GM23338 (cell line): Measurements from ENCODE around the gene TTPAL. TPM values are rescaled to one million over a fixed set of nuclear protein-coding genes. Genes with fewer than 3 reads are reported as not detected.

ENCODE experiments used
- ATAC-seq: fragments of 200-7000 bp; cut with Tn5 transposase; 3 replicates; pipeline ENCODE4 v1.9.1; 2020
- DNase-seq: peaks from one replicate; pipeline ENCODE4 v3.0.0-alpha.2; 2015; ENCODE audit warnings: low spot score
- H2AFZ ChIP-seq: fragments of 200-600 bp; sonication (generic); 2 replicates; pipeline ENCODE4 v1.8.0; 2016; ENCODE audit warnings: antibody characterized with exemption, mild to moderate bottlenecking, moderate library complexity
- H3F3A ChIP-seq: fragments of 200-600 bp; sonication (generic); replicated peaks from 2 replicates; pipeline ENCODE4 v1.8.0; 2017; ENCODE audit warnings: antibody characterized with exemption, mixed run types, low read depth
- H3K27ac ChIP-seq: fragments of 200-600 bp; sonication (generic); 2 replicates; pipeline ENCODE4 v1.6.1; 2016; ENCODE audit warnings: low read depth
- H3K27me3 ChIP-seq: fragments of 200-600 bp; sonication (generic); 2 replicates; pipeline ENCODE4 v1.8.0; 2016; ENCODE audit warnings: mild to moderate bottlenecking, mixed run types, moderate library complexity; ENCODE audit not compliant: insufficient read depth
- H3K36me3 ChIP-seq: fragments of 200-600 bp; sonication (generic); 2 replicates; pipeline ENCODE4 v1.8.0; 2016; ENCODE audit warnings: mild to moderate bottlenecking; ENCODE audit not compliant: insufficient read depth
- H3K4me1 ChIP-seq: fragments of 200-600 bp; sonication (generic); 2 replicates; pipeline ENCODE4 v1.8.0; 2016; ENCODE audit warnings: mild to moderate bottlenecking, moderate library complexity; ENCODE audit not compliant: insufficient read depth
- H3K4me2 ChIP-seq: fragments of 200-600 bp; sonication (generic); 2 replicates; pipeline ENCODE4 v1.7.1; 2017; ENCODE audit warnings: mixed run types
- H3K4me3 ChIP-seq: fragments of 200-600 bp; sonication (generic); 2 replicates; pipeline ENCODE4 v1.6.1; 2016; ENCODE audit warnings: mixed run types
- H3K79me2 ChIP-seq: fragments of 200-600 bp; sonication (generic); replicated peaks from 2 replicates; pipeline ENCODE4 v1.8.0; 2017; ENCODE audit warnings: mild to moderate bottlenecking; ENCODE audit not compliant: insufficient read depth
- H3K9me2 ChIP-seq: fragments of 200-600 bp; sonication (generic); 2 replicates; pipeline ENCODE4 v1.8.0; 2017; ENCODE audit not compliant: insufficient read depth
- H4K20me1 ChIP-seq: fragments of 200-600 bp; sonication (generic); replicated peaks from 2 replicates; pipeline ENCODE4 v1.8.0; 2017; ENCODE audit warnings: mild to moderate bottlenecking; ENCODE audit not compliant: insufficient read depth
- H3K27ac Mint-ChIP-seq: 2 replicates; pipeline ENCODE4 v1.8.0; 2020; ENCODE audit warnings: inconsistent platforms, mild to moderate bottlenecking, moderate library complexity, mixed read lengths
- H3K27me3 Mint-ChIP-seq: 3 replicates; pipeline ENCODE4 v1.8.0; 2022; ENCODE audit warnings: low read depth, mild to moderate bottlenecking, moderate library complexity, mixed read lengths, inconsistent platforms; ENCODE audit not compliant: insufficient read depth, poor library complexity
- H3K36me3 Mint-ChIP-seq: 3 replicates; pipeline ENCODE4 v1.8.0; 2021; ENCODE audit warnings: low read depth, mild to moderate bottlenecking, inconsistent platforms, moderate library complexity, mixed read lengths
- H3K4me1 Mint-ChIP-seq: 3 replicates; pipeline ENCODE4 v1.8.0; 2020; ENCODE audit warnings: mild to moderate bottlenecking, inconsistent platforms, mixed read lengths
- H3K4me3 Mint-ChIP-seq: 3 replicates; pipeline ENCODE4 v1.8.0; 2021; ENCODE audit warnings: moderate library complexity, mild to moderate bottlenecking, inconsistent platforms, mixed read lengths
- H3K9me3 Mint-ChIP-seq: 3 replicates; pipeline ENCODE4 v1.8.0; 2020; ENCODE audit warnings: moderate library complexity, mild to moderate bottlenecking, inconsistent platforms, mixed read lengths
- CREB1 ChIP-seq: fragments of 250-450 bp; sonication (Bioruptor Pico); IDR thresholded peaks from 2 replicates; pipeline ENCODE4 v1.5.0; 2020; ENCODE audit warnings: low read depth, mild to moderate bottlenecking, moderate library complexity
- EZH2 ChIP-seq: fragments of 200-600 bp; sonication (generic); IDR thresholded peaks from one replicate; pipeline ENCODE4 v1.8.0; 2017; ENCODE audit warnings: antibody characterized with exemption, mild to moderate bottlenecking, low read depth; ENCODE audit not compliant: unreplicated experiment
- JUNB ChIP-seq: IDR thresholded peaks from one replicate; pipeline ENCODE4 v1.6.1; 2016; ENCODE audit warnings: antibody characterized with exemption; ENCODE audit not compliant: unreplicated experiment
- POLR2AphosphoS5 ChIP-seq: IDR thresholded peaks from 2 replicates; pipeline ENCODE4 v1.6.1; 2016; ENCODE audit warnings: antibody characterized with exemption, low read depth
- ZNF114 ChIP-seq: fragments of 250-450 bp; sonication (Bioruptor Pico); IDR thresholded peaks from 2 replicates; pipeline ENCODE4 v1.5.0; 2020; ENCODE audit warnings: mild to moderate bottlenecking, moderate library complexity
- ZNF331 ChIP-seq: fragments of 250-450 bp; sonication (Bioruptor Pico); IDR thresholded peaks from 2 replicates; pipeline ENCODE4 v1.5.0; 2020; ENCODE audit warnings: low read depth, mild to moderate bottlenecking, moderate library complexity
- polyA plus RNA-seq: library from polyadenylated mRNA; unstranded; fragments of >200 nt; fragmentation: Nextera tagmentation; extraction: Ambion mirVana; gene quantifications from 2 replicates; pipeline ENCODE4 v1.2.1, GENCODE V29; 2016
- total RNA-seq: library from RNA; depleted of rRNA; stranded (reverse); fragments of >200 nt; shearing (Covaris generic); gene quantifications from 2 replicates; pipeline ENCODE4 v1.2.3, GENCODE V29; 2014
- TF ChIP-seq, protein P1 (sequence below): IDR thresholded peaks from one replicate; pipeline ENCODE4 v1.6.1; 2018; ENCODE audit warnings: antibody characterized with exemption; ENCODE audit not compliant: unreplicated experiment
- TF ChIP-seq, protein P2 (sequence below), 2 experiments: fragments of 200-600 bp in 1 of 2; sonication (generic) in 1 of 2; conservative IDR thresholded peaks; 2 replicates each; pipeline versions ENCODE4 v1.5.1 to v1.6.1; 2016 to 2017; ENCODE audit warnings: antibody characterized with exemption in 2 of 2, low read depth in 2 of 2, mild to moderate bottlenecking in 2 of 2, moderate library complexity in 1 of 2
- TF ChIP-seq, protein P3 (sequence below): fragments of 250-450 bp; sonication (Bioruptor Pico); IDR thresholded peaks from 2 replicates; pipeline ENCODE4 v1.5.0; 2020; ENCODE audit warnings: mild to moderate bottlenecking, moderate library complexity

Gene TTPAL
- total and polyA plus RNA-seq, 2 experiments from 2014 or later = 3.7 to 10.2 TPM

DNA sequence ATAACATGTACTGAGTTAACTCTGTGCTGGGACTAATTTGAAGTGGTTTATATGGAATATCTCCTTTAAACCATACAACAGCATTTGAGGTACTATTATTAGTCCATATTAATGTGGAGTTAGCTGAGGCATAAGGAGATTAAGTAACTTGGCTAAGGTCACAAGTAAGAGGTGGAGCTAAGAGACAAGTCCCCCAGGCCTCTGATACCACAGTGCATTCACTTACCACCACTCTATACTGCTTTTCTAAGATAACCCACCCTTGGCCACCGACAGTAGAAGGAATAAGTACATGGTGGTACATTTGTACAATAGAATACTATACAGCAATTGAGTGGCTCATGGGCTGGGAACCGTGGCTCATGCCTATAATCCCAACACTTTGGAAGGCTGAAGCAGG lies 16.4 kb upstream of the TTPAL start (continued):
- TF ChIP-seq ZNF114 (CRISPR knock-in tag) (no peak), ZNF331 (no peak), CREB1 (CRISPR knock-in tag) (no peak), POLR2AphosphoS5 (no peak), EZH2 (no peak)
- TF ChIP-seq, protein P1, sequence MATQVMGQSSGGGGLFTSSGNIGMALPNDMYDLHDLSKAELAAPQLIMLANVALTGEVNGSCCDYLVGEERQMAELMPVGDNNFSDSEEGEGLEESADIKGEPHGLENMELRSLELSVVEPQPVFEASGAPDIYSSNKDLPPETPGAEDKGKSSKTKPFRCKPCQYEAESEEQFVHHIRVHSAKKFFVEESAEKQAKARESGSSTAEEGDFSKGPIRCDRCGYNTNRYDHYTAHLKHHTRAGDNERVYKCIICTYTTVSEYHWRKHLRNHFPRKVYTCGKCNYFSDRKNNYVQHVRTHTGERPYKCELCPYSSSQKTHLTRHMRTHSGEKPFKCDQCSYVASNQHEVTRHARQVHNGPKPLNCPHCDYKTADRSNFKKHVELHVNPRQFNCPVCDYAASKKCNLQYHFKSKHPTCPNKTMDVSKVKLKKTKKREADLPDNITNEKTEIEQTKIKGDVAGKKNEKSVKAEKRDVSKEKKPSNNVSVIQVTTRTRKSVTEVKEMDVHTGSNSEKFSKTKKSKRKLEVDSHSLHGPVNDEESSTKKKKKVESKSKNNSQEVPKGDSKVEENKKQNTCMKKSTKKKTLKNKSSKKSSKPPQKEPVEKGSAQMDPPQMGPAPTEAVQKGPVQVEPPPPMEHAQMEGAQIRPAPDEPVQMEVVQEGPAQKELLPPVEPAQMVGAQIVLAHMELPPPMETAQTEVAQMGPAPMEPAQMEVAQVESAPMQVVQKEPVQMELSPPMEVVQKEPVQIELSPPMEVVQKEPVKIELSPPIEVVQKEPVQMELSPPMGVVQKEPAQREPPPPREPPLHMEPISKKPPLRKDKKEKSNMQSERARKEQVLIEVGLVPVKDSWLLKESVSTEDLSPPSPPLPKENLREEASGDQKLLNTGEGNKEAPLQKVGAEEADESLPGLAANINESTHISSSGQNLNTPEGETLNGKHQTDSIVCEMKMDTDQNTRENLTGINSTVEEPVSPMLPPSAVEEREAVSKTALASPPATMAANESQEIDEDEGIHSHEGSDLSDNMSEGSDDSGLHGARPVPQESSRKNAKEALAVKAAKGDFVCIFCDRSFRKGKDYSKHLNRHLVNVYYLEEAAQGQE = no peak

DNA sequence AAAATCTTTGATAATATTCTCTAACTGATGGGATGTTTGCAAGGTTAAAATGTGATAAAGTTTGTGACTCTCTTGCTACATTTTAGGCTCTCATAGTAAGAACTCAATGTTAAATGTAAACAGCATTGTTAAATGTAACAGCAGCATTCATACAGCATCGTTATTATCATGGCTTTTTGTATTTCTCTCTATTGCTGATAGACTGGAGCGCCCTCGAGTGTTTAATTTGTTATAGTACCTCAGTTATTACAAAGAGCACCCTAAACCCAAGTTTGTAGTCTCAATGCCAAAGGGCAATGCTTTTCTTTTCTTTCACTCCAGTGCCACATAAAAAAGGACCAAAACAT lies 14.9 kb upstream of the TTPAL start:
- Mint-ChIP-seq H3K27ac (no peak overlapping the region), H3K9me3 (no peaks in the 10 kb centered on the region), H3K4me3 (no peak overlapping the region), H3K36me3 (no peaks in the 10 kb centered on the region), H3K4me1 (peaks cover 7% of the 10 kb centered on the region; the same call in 2 of the 3 replicates), H3K27me3 (peaks cover 7% of the 10 kb centered on the region)
- H3K9me2 ChIP-seq = no peaks in the 10 kb centered on the region
- H4K20me1 ChIP-seq = no peaks in the 10 kb centered on the region
- DNase-seq (peak; percentile 49), ATAC-seq (no peak)
- no peak overlapping the region for H2AFZ ChIP-seq
- no peak overlapping the region for H3K4me3 ChIP-seq
- no peaks in the 10 kb centered on the region for H3K79me2 ChIP-seq
- H3K36me3 ChIP-seq = no peaks in the 10 kb centered on the region
- H3K4me2 ChIP-seq = no peak overlapping the region
- H3K27me3 ChIP-seq = no peaks in the 10 kb centered on the region
- H3F3A ChIP-seq = no peaks in the 10 kb centered on the region
- TF ChIP-seq, protein P2, sequence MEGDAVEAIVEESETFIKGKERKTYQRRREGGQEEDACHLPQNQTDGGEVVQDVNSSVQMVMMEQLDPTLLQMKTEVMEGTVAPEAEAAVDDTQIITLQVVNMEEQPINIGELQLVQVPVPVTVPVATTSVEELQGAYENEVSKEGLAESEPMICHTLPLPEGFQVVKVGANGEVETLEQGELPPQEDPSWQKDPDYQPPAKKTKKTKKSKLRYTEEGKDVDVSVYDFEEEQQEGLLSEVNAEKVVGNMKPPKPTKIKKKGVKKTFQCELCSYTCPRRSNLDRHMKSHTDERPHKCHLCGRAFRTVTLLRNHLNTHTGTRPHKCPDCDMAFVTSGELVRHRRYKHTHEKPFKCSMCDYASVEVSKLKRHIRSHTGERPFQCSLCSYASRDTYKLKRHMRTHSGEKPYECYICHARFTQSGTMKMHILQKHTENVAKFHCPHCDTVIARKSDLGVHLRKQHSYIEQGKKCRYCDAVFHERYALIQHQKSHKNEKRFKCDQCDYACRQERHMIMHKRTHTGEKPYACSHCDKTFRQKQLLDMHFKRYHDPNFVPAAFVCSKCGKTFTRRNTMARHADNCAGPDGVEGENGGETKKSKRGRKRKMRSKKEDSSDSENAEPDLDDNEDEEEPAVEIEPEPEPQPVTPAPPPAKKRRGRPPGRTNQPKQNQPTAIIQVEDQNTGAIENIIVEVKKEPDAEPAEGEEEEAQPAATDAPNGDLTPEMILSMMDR (conservative IDR thresholded peaks at IDR 0.05; ENCODE audit: low read depth in 2 of 2) = peak; percentile 57 to 59; a peak in 3 of 4 replicates
- TF ChIP-seq JUNB = no peak
- H3K4me1 ChIP-seq = no peaks in the 10 kb centered on the region
- no peak overlapping the region for H3K27ac ChIP-seq

DNA sequence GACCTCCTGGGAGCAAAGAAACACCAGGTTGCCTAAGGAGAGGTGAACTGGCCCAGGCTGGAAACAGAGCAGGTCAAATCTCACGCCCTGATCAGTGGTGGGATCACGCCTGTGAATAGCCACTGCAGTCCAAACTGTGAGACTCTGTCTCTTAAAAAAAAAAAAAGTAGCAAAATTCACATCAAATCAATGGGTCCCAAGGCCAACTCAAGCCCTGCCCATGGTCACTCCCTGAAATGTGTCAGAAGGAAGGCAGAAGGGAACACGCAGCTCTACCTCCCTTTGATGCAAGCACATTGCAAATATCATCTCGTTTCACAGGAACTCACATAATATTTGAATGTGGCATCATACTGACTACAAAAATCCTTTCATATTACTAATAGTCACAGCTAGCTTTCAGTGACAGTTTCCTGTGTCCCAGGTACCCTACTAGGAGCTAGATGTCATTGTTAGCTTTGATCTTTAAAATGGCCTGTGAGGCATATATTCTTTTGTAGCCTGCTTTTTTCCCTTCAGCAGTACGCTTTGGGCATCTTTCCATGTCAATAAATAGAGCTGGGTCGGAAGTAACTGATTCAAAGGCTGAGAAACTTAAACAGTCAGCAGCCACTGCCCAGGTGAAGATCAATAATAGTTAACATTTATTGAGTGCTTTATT lies 14.4 kb upstream of the TTPAL start:
- no peaks in the 10 kb centered on the region for H3K36me3 ChIP-seq
- no peak overlapping the region for H2AFZ ChIP-seq
- no peak overlapping the region for H3K4me2 ChIP-seq
- no peak overlapping the region for H3K4me3 Mint-ChIP-seq
- no peaks in the 10 kb centered on the region for H3K9me3 Mint-ChIP-seq
- H3K36me3 Mint-ChIP-seq = no peaks in the 10 kb centered on the region
- H3K4me1 ChIP-seq = no peaks in the 10 kb centered on the region
- H3K27me3 ChIP-seq = no peaks in the 10 kb centered on the region
- peaks cover 7% of the 10 kb centered on the region; the same call in 2 of the 3 replicates for H3K4me1 Mint-ChIP-seq
- no peak overlapping the region for H3K4me3 ChIP-seq
- DNase-seq (no peak), ATAC-seq (no peak)
- no peak overlapping the region for H3K27ac ChIP-seq
- H3K27ac Mint-ChIP-seq = no peak overlapping the region
- H3K27me3 Mint-ChIP-seq = peaks cover 7% of the 10 kb centered on the region
- no peaks in the 10 kb centered on the region for H3F3A ChIP-seq
- H3K79me2 ChIP-seq = no peaks in the 10 kb centered on the region
- no peaks in the 10 kb centered on the region for H4K20me1 ChIP-seq
- no peaks in the 10 kb centered on the region for H3K9me2 ChIP-seq
- TF ChIP-seq ZNF331 = no peak
- TF ChIP-seq, protein P3, sequence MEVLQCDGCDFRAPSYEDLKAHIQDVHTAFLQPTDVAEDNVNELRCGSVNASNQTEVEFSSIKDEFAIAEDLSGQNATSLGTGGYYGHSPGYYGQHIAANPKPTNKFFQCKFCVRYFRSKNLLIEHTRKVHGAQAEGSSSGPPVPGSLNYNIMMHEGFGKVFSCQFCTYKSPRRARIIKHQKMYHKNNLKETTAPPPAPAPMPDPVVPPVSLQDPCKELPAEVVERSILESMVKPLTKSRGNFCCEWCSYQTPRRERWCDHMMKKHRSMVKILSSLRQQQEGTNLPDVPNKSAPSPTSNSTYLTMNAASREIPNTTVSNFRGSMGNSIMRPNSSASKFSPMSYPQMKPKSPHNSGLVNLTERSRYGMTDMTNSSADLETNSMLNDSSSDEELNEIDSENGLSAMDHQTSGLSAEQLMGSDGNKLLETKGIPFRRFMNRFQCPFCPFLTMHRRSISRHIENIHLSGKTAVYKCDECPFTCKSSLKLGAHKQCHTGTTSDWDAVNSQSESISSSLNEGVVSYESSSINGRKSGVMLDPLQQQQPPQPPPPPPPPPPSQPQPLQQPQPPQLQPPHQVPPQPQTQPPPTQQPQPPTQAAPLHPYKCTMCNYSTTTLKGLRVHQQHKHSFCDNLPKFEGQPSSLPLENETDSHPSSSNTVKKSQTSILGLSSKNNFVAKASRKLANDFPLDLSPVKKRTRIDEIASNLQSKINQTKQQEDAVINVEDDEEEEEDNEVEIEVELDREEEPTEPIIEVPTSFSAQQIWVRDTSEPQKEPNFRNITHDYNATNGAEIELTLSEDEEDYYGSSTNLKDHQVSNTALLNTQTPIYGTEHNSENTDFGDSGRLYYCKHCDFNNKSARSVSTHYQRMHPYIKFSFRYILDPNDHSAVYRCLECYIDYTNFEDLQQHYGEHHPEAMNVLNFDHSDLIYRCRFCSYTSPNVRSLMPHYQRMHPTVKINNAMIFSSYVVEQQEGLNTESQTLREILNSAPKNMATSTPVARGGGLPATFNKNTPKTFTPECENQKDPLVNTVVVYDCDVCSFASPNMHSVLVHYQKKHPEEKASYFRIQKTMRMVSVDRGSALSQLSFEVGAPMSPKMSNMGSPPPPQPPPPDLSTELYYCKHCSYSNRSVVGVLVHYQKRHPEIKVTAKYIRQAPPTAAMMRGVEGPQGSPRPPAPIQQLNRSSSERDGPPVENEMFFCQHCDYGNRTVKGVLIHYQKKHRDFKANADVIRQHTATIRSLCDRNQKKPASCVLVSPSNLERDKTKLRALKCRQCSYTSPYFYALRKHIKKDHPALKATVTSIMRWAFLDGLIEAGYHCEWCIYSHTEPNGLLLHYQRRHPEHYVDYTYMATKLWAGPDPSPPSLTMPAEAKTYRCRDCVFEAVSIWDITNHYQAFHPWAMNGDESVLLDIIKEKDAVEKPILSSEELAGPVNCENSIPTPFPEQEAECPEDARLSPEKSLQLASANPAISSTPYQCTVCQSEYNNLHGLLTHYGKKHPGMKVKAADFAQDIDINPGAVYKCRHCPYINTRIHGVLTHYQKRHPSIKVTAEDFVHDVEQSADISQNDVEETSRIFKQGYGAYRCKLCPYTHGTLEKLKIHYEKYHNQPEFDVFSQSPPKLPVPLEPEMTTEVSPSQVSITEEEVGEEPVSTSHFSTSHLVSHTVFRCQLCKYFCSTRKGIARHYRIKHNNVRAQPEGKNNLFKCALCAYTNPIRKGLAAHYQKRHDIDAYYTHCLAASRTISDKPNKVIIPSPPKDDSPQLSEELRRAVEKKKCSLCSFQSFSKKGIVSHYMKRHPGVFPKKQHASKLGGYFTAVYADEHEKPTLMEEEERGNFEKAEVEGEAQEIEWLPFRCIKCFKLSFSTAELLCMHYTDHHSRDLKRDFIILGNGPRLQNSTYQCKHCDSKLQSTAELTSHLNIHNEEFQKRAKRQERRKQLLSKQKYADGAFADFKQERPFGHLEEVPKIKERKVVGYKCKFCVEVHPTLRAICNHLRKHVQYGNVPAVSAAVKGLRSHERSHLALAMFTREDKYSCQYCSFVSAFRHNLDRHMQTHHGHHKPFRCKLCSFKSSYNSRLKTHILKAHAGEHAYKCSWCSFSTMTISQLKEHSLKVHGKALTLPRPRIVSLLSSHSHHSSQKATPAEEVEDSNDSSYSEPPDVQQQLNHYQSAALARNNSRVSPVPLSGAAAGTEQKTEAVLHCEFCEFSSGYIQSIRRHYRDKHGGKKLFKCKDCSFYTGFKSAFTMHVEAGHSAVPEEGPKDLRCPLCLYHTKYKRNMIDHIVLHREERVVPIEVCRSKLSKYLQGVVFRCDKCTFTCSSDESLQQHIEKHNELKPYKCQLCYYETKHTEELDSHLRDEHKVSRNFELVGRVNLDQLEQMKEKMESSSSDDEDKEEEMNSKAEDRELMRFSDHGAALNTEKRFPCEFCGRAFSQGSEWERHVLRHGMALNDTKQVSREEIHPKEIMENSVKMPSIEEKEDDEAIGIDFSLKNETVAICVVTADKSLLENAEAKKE = no peak
